GM18508 (cell line): Measurements from ENCODE around the gene NCOR1.

ENCODE experiments used
- ATAC-seq: cut with Tn5 transposase; IDR thresholded peaks from one replicate; pipeline ENCODE4 v1.9.1; 2021; ENCODE audit warnings: moderate number of reproducible peaks; ENCODE audit not compliant: insufficient read depth, unreplicated experiment

Gene NCOR1

GRCh38 chr17:16040710-16041251, 174.6 kb downstream of the NCOR1 start:
- ATAC-seq = no peak

- ATAC-seq = no peak
Observed at GRCh38 chr17:16037636-16038035, 177.7 kb downstream of the NCOR1 start.

- ATAC-seq = no peak
Observed at GRCh38 chr17:16036261-16036660, 179.1 kb downstream of the NCOR1 start.

- ATAC-seq = no peak
Observed at GRCh38 chr17:16033729-16034349, 181.5 kb downstream of the NCOR1 start.

GRCh38 chr17:16027708-16028584, 187.4 kb downstream of the NCOR1 start:
- no peak for ATAC-seq

GRCh38 chr17:16026895-16027294, 188.4 kb downstream of the NCOR1 start:
- no peak for ATAC-seq

- no peak for ATAC-seq
Observed at GRCh38 chr17:16025202-16025601, 190.1 kb downstream of the NCOR1 start.

GRCh38 chr17:16023881-16024280, 191.5 kb downstream of the NCOR1 start:
- ATAC-seq = no peak

GRCh38 chr17:16019347-16019746, 196.0 kb downstream of the NCOR1 start:
- ATAC-seq = no peak

- ATAC-seq = no peak
Observed at GRCh38 chr17:16013943-16014407, 201.4 kb downstream of the NCOR1 start.

GRCh38 chr17:16007439-16007838, 207.9 kb downstream of the NCOR1 start:
- ATAC-seq = no peak

GRCh38 chr17:16005636-16006035, 209.7 kb downstream of the NCOR1 start:
- no peak for ATAC-seq

- no peak for ATAC-seq
Observed at GRCh38 chr17:16003841-16004240, 211.5 kb downstream of the NCOR1 start.

GRCh38 chr17:16002708-16003260, 212.6 kb downstream of the NCOR1 start:
- ATAC-seq = no peak

GRCh38 chr17:16001226-16001897, 214.0 kb downstream of the NCOR1 start:
- ATAC-seq = no peak

GRCh38 chr17:15999974-16000827, 215.1 kb downstream of the NCOR1 start:
- ATAC-seq = peak; percentile 7

GRCh38 chr17:15999141-15999973, 216.0 kb downstream of the NCOR1 start, which contains the start of the genes TTC19 and ZSWIM7:
TSS of gene TTC19 (plus strand) at chr17:15999824. CDS start at chr17:15999849, 25 bp downstream.
TSS of gene ZSWIM7 (minus strand) at chr17:15999704. CDS start at chr17:15999594, 110 bp downstream.
- ATAC-seq = peak; percentile 80

GRCh38 chr17:15998031-15998562, 217.2 kb downstream of the NCOR1 start:
- ATAC-seq = no peak
